NCI-H446 (cell line): ENCODE data around the gene VRK3.
"Not testable (repeated sequence)": the region's sequence is repeated elsewhere in the genome, so short reads cannot be mapped to it uniquely, and the experiment has no call there.

ENCODE experiments used
- DNase-seq, 2 experiments: peaks; one replicate each; lab custom pipeline; 2025; lab: John Stamatoyannopoulos, UW

Gene VRK3

GRCh38 chr19:50025022-50025793, at the start of gene VRK3:
Gene VRK3, minus strand, starts transcription at chr19:50025372. Its CDS starts 9,210 bp downstream, at chr19:50016162.
- peak; percentile 99 to 100 for DNase-seq

- not testable (repeated sequence) for DNase-seq
Observed at GRCh38 chr19:50068382-50068781, 43.2 kb upstream of the VRK3 start.

- no peak for DNase-seq
Observed at GRCh38 chr19:50067575-50067974, 42.4 kb upstream of the VRK3 start.

GRCh38 chr19:50065938-50066337, 40.8 kb upstream of the VRK3 start:
- no peak for DNase-seq

- no peak for DNase-seq
Observed at GRCh38 chr19:50061650-50062049, 36.5 kb upstream of the VRK3 start.

GRCh38 chr19:50060107-50060506, 34.9 kb upstream of the VRK3 start:
- DNase-seq: no peak

- DNase-seq: no peak
Observed at GRCh38 chr19:50059045-50059444, 33.9 kb upstream of the VRK3 start.

GRCh38 chr19:50058425-50058824, 33.3 kb upstream of the VRK3 start:
- DNase-seq: no peak

- no peak for DNase-seq
Observed at GRCh38 chr19:50053119-50053518, 27.9 kb upstream of the VRK3 start.

- DNase-seq: no peak
Observed at GRCh38 chr19:50051964-50052363, 26.8 kb upstream of the VRK3 start.

- DNase-seq: not testable (repeated sequence)
Observed at GRCh38 chr19:50051228-50051895, 26.2 kb upstream of the VRK3 start.

- DNase-seq: no peak
Observed at GRCh38 chr19:50050406-50051227, 25.4 kb upstream of the VRK3 start.

- DNase-seq: no peak
Observed at GRCh38 chr19:50047671-50048070, 22.5 kb upstream of the VRK3 start.

GRCh38 chr19:50046649-50047503, 21.7 kb upstream of the VRK3 start:
- DNase-seq: peak in 1 of 2 experiments; percentile 16

GRCh38 chr19:50044922-50045321, 19.8 kb upstream of the VRK3 start:
- DNase-seq: no peak

GRCh38 chr19:50043967-50044366, 18.8 kb upstream of the VRK3 start:
- DNase-seq: no peak

GRCh38 chr19:50042363-50043024, 17.3 kb upstream of the VRK3 start:
- no peak for DNase-seq

- DNase-seq: no peak
Observed at GRCh38 chr19:50040967-50041366, 15.8 kb upstream of the VRK3 start.

GRCh38 chr19:50039968-50040367, 14.8 kb upstream of the VRK3 start:
- no peak for DNase-seq

GRCh38 chr19:50036908-50037307, 11.7 kb upstream of the VRK3 start:
- DNase-seq: no peak

- no peak for DNase-seq
Observed at GRCh38 chr19:50030937-50031336, 5.8 kb upstream of the VRK3 start.
